GM12878 (cell line): Measurements from ENCODE around the gene CCDC57. TPM values are rescaled to one million over a fixed set of nuclear protein-coding genes. Genes with fewer than 3 reads are reported as not detected.

Experiments
- ATAC-seq: fragments of 200-7000 bp; cut with Tn5 transposase; 3 replicates; pipeline ENCODE4 v1.9.1; 2020; ENCODE audit warnings: mild to moderate bottlenecking, moderate library complexity
- BruUV-seq: library from RNA; stranded (reverse); fragments of 400-500 nt; replicated peaks from 2 replicates; lab custom pipeline; 2021; lab: Mats Ljungman, UMichigan
- CTCF ChIA-PET: fragments of 300-600 bp; sonication (Branson Sonifier 250); formaldehyde crosslinking; extraction: SDS; loops from one replicate; lab custom pipeline; 2021; ENCODE audit warnings: inconsistent platforms; lab: Yijun Ruan, JAX
- POLR2A ChIA-PET: fragments of 350-600 bp; formaldehyde crosslinking; extraction: SDS; loops from one replicate; lab custom pipeline; 2021; ENCODE audit warnings: inconsistent platforms; lab: Charles Lee
- RAD21 ChIA-PET: fragments of 300-600 bp; sonication (Branson Sonifier 250); formaldehyde crosslinking; loops from one replicate; lab custom pipeline; 2023; ENCODE audit warnings: antibody characterized with exemption; ENCODE audit not compliant: unreplicated experiment; lab: Charles Lee
- SMC1A ChIA-PET: fragments of 300-600 bp; sonication (Branson Sonifier 250); formaldehyde crosslinking; loops from one replicate; lab custom pipeline; 2023; ENCODE audit not compliant: unreplicated experiment, uncharacterized antibody; lab: Charles Lee
- DNase-seq: peaks from one replicate; pipeline ENCODE4 v3.0.0-alpha.2; 2011; ENCODE audit warnings: low read depth, low spot score
- FAIRE-seq: peaks from 3 replicates; lab custom pipeline; 2011; peaks lifted over from hg19 to GRCh38; lab: Jason Lieb, UNC
- H2AFZ ChIP-seq: 2 replicates; pipeline ENCODE4 v1.6.0; 2011; ENCODE audit warnings: low read depth, low read length, control low read depth; ENCODE audit not compliant: control insufficient read depth
- H3K27ac ChIP-seq: 2 replicates; pipeline ENCODE4 v1.5.1; 2011; ENCODE audit warnings: control low read depth; ENCODE audit not compliant: control insufficient read depth, insufficient read depth
- H3K27me3 ChIP-seq, 2 experiments: replicated peaks in 1 of 2; 2 replicates each; pipeline versions ENCODE4 v1.6.0 to v1.6.1; 2011; ENCODE audit warnings: low read length in 1 of 2; ENCODE audit not compliant: control insufficient read depth in 2 of 2, insufficient read depth in 2 of 2
- H3K36me3 ChIP-seq, 2 experiments: 2 replicates each; pipeline ENCODE4 v1.5.1; 2011; ENCODE audit warnings: low read length in 1 of 2; ENCODE audit not compliant: control insufficient read depth in 2 of 2, insufficient read depth in 2 of 2
- H3K4me1 ChIP-seq: 2 replicates; pipeline ENCODE4 v1.6.1; 2011; ENCODE audit warnings: mild to moderate bottlenecking, low read length, moderate library complexity, mixed read lengths; ENCODE audit not compliant: control insufficient read depth, insufficient read depth
- H3K4me2 ChIP-seq: 2 replicates; pipeline ENCODE4 v1.6.0; 2011; ENCODE audit warnings: control low read depth; ENCODE audit not compliant: control insufficient read depth, insufficient read depth
- H3K4me3 ChIP-seq: fragments of 200-600 bp; sonication (generic); 2 replicates; pipeline ENCODE4 v1.5.1; 2016
- H3K79me2 ChIP-seq: 2 replicates; pipeline ENCODE4 v1.6.0; 2011; ENCODE audit warnings: low read length; ENCODE audit not compliant: control insufficient read depth, insufficient read depth
- H3K9ac ChIP-seq: 2 replicates; pipeline ENCODE4 v1.8.0; 2011; ENCODE audit warnings: low read length, control low read depth, mixed read lengths; ENCODE audit not compliant: control insufficient read depth, insufficient read depth
- H3K9me3 ChIP-seq: replicated peaks from 3 replicates; pipeline ENCODE4 v1.5.1; 2011; ENCODE audit warnings: mild to moderate bottlenecking, low read length; ENCODE audit not compliant: control insufficient read depth, insufficient read depth
- H4K20me1 ChIP-seq: 2 replicates; pipeline ENCODE4 v1.6.0; 2011; ENCODE audit not compliant: control insufficient read depth, insufficient read depth
- HDAC2 ChIP-seq: fragments of 200-600 bp; sonication (generic); IDR thresholded peaks from 2 replicates; pipeline ENCODE4 v1.6.1; 2017
- PAX5 ChIP-seq: IDR thresholded peaks from 2 replicates; pipeline ENCODE4 v1.6.1; 2011; ENCODE audit warnings: low read depth, low read length, borderline replicate concordance
- POLR2AphosphoS2 ChIP-seq: IDR thresholded peaks from 2 replicates; pipeline ENCODE4 v1.6.1; 2011; ENCODE audit warnings: low read depth, mild to moderate bottlenecking, low read length, improper control_type of control experiment, moderate library complexity
- POLR2AphosphoS5 ChIP-seq: IDR thresholded peaks from 2 replicates; pipeline ENCODE4 v1.6.1; 2011; ENCODE audit warnings: mild to moderate bottlenecking, low read length, inconsistent platforms
- ZNF24 ChIP-seq: fragments of 450-650 bp; IDR thresholded peaks from 2 replicates; pipeline ENCODE4 v1.6.1; 2017; ENCODE audit warnings: antibody characterized with exemption, mild to moderate bottlenecking
- ZSCAN29 ChIP-seq: fragments of 450-650 bp; IDR thresholded peaks from 2 replicates; pipeline ENCODE4 v1.6.1; 2017; ENCODE audit warnings: mild to moderate bottlenecking, moderate library complexity
- WGBS: methylation state at CpG from one replicate; pipeline ENCODE4 v1.1.6; 2016; ENCODE audit warnings: low lambda C conversion rate; ENCODE audit not compliant: insufficient replicate concordance, insufficient coverage; ENCODE audit errors: missing lambda C conversion rate; 5-methylcytosine and 5-hydroxymethylcytosine counted together
- in situ Hi-C: fragments of 300-500 bp; cut with MboI; formaldehyde crosslinking; loops from 9 replicates; pipeline ENCODE4 v1.14.3; 2018; ENCODE audit warnings: mixed read lengths
- intact Hi-C: fragments of 100-400 bp; cut with micrococcal nuclease; formaldehyde crosslinking; loops from one replicate; pipeline ENCODE4 v1.14.2; 2022; ENCODE audit not compliant: unreplicated experiment
- polyA plus RNA-seq, 11 experiments: library from polyadenylated mRNA; depleted of rRNA in 4 of 11; unstranded in 6 of 11; stranded (reverse) in 5 of 11; fragments of >200 nt; fragmentation: Nextera tagmentation in 4 of 11; fragmentation: Illumina TruSeq in 1 of 11; extraction: Ambion mirVana in 4 of 11; extraction: Trizol in 1 of 11; gene quantifications; 1 replicate in 1 of 11; 2 replicates in 10 of 11; pipeline versions ENCODE4 v1.2.1 to v1.2.3, GENCODE V29; 2011 to 2016; ENCODE audit warnings: inconsistent platforms in 2 of 11, missing spikeins in 2 of 11, low read depth in 1 of 11
- total RNA-seq, 4 experiments: library from RNA; depleted of rRNA in 3 of 4; stranded (reverse); fragments of >200 nt in 3 of 4; fragmentation: Illumina TruSeq in 1 of 4; extraction: Trizol in 1 of 4; gene quantifications; 2 replicates each; pipeline versions ENCODE4 v1.2.1 to v1.2.3, GENCODE V29; 2013 to 2021

The CCDC57 gene
- total and polyA plus RNA-seq, 10 of the 15 experiments (the other 5 are each of a cell fraction or from before 2014, with no cell fraction given), result 5.4 to 123 (median 45.8) TPM

DNA sequence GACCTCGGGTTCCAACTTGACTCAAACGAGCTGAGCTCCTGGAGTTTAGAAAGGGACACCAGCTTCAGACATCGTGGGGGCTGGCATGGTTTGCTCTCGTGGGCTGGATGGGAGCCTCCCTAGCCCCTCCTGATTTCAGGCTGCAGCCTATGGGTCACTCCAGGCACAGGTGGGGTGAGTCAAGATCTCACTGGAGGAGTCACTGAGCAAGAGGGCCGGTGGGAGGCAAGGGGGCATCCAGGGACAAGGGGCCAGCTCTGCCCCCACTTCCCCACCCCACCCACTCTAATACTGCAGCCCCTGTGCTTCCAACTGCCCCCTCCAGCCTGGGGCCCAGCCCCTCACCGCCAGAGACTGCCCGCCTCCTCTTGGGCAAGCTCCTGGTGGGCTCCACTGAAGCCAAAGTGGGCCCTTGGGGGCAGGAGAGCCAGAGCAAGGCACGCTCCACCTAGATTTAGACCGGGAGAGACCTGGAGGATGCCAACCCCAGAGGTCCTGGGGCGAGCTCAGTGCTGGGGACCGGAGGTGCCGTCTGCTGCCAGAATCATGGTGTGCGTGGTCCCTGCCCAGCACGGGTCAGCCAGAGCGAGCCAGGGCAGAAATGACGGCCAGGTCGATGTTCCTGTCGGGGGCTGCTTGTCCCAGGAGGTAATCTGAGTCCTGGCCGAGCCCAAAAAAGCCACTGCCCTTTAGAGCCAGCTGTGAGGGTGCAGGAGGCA is 22.6 kb upstream of the CCDC57 start:
- ChIA-PET SMC1A (interaction anchor here (1.0 to 1.8 kb wide), 2 partner anchors 27 to 86 kb away, joined by 3 to 6 read pairs; no protein-coding TSS in a partner anchor), CTCF (interaction anchor here (0.5 to 2.9 kb wide), 12 partner anchors 20 to 372 kb away, joined by 3 to 15 read pairs (median 5); partner anchors contain the start of gene CD7), POLR2A (no interaction called here), RAD21 (interaction anchor here (1.4 to 2.2 kb wide), 6 partner anchors 29 to 205 kb away, joined by 3 to 8 read pairs (median 6); no protein-coding TSS in a partner anchor)
- Histone ChIP-seq H3K36me3 (peaks cover 4 to 25% of the 10 kb centered on the region in 2 experiments; a peak in 3 of 4 replicates), H3K4me1 (peaks cover 54% of the 10 kb centered on the region), H3K4me2 (peak overlapping the region; percentile 59; the same call in 1 of the 2 replicates), H3K79me2 (peaks cover 60% of the 10 kb centered on the region), H3K9ac (no peak overlapping the region), H4K20me1 (peaks cover 3% of the 10 kb centered on the region; the same call in 1 of the 2 replicates), H3K27me3 (no peaks in the 10 kb centered on the region), H3K27ac (no peak overlapping the region)
- FAIRE-seq (no peak), DNase-seq (no peak), ATAC-seq (no peak)
- in situ Hi-C loops (no loop called here), intact Hi-C loops (no loop called here)
- BruUV-seq, result no TSS peak
- 0 out of 2 replicates have a peak, but pooled peaks have one; percentile 7 for TF ChIP-seq POLR2AphosphoS5
- no peak for TF ChIP-seq ZSCAN29
- TF ChIP-seq, all 136 proteins: peak for 1
- no peak overlapping the region for H2AFZ ChIP-seq
- 76% methylated on average over 18 of the region's 19 CpGs for WGBS
- H3K9me3 ChIP-seq, result no peaks in the 10 kb centered on the region
- H3K4me3 ChIP-seq, result no peak overlapping the region

DNA sequence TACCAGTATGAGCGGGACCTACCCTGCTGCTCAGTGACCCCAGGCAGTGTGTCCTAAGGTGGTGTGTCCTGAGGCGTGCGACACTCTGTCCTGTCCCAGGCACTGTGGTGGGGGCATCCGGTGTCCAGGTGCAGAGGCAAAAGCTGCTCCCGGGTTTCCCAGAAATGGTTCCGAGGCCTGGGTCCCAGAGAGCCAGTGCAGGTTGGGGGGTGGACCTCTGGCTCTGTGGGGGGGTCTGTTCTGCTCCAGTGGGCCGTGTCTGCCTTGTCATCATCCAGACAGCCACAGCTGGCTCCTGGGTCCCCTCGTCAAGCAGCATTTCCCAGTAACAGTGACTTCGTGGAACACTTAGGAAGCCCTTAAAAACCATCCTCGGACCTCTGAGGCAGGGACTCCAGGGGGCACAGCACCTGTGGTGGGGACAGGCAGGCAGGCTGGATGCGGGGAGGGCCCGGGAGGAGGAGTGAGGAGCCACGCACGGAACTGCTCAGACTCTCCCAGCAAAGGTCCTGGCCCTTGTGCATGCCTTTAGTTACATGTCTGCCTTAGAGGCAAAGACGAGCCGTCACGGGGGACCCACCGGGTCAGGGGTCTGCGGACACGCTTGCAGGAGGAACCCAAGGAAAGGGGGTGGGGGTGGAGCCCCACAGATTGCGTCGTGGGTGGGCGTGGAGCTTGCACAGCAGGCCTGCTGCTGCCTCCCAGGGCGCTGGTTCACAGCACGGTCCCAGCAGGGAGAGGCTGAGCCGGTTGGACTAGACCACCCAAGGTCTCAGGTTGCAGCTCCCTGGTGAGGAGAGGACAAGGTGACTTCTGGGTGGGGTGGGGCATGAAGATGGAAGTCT is 21.8 kb upstream of the CCDC57 start:
- Histone ChIP-seq H3K36me3 (peaks cover 2 to 20% of the 10 kb centered on the region in 2 experiments; a peak in 3 of 4 replicates), H3K4me2 (peak overlapping the region; percentile 59), H3K27me3 (no peaks in the 10 kb centered on the region), H3K79me2 (peaks cover 68% of the 10 kb centered on the region), H3K4me3 (no peak overlapping the region), H3K4me1 (peaks cover 54% of the 10 kb centered on the region), H4K20me1 (peaks cover 3% of the 10 kb centered on the region; the same call in 1 of the 2 replicates), H3K27ac (no peak overlapping the region), H3K9ac (no peak overlapping the region), H2AFZ (no peak overlapping the region), H3K9me3 (no peaks in the 10 kb centered on the region)
- FAIRE-seq (no peak), DNase-seq (no peak), ATAC-seq (no peak)
- intact Hi-C loops, result loop anchor here (5.0 kb wide), 1 partner anchor 178 kb away; no protein-coding TSS in a partner anchor
- ChIA-PET CTCF (interaction anchor here (0.6 to 2.9 kb wide), 3 partner anchors 29 to 371 kb away, joined by 3 to 15 read pairs (median 5); no protein-coding TSS in a partner anchor), RAD21 (interaction anchor here (2.2 kb wide), 1 partner anchor 28 kb away, joined by 7 read pairs; no protein-coding TSS in a partner anchor), POLR2A (interaction anchor here (0.6 kb wide), 1 partner anchor 298 kb away, joined by 3 read pairs; no protein-coding TSS in a partner anchor), SMC1A (no interaction called here)
- 25% methylated on average over 26 of the region's 26 CpGs for WGBS
- TF ChIP-seq PAX5 (peak; percentile 38; the same call in 1 of the 2 replicates), POLR2AphosphoS5 (0 out of 2 replicates have a peak, but pooled peaks have one; percentile 18), HDAC2 (no peak), POLR2AphosphoS2 (peak; percentile 64; the same call in 1 of the 2 replicates), ZNF24 (no peak)
- in situ Hi-C loops, result no loop called here
- no TSS peak for BruUV-seq
